ENCODE data around the gene TMEM187. TPM values are rescaled to one million over a fixed set of nuclear protein-coding genes. Genes with fewer than 3 reads are reported as not detected.

The TMEM187 gene
- polyA plus RNA-seq, 3 donors, result 5.8 to 6.1 (median 6.0) TPM

- no peak for DNase-seq (ENCODE audit: low read depth in 3 of 3, low spot score in 2 of 3)
Measured at GRCh38 chrX:153953342-153953830, 19.2 kb upstream of the TMEM187 start.

DNA sequence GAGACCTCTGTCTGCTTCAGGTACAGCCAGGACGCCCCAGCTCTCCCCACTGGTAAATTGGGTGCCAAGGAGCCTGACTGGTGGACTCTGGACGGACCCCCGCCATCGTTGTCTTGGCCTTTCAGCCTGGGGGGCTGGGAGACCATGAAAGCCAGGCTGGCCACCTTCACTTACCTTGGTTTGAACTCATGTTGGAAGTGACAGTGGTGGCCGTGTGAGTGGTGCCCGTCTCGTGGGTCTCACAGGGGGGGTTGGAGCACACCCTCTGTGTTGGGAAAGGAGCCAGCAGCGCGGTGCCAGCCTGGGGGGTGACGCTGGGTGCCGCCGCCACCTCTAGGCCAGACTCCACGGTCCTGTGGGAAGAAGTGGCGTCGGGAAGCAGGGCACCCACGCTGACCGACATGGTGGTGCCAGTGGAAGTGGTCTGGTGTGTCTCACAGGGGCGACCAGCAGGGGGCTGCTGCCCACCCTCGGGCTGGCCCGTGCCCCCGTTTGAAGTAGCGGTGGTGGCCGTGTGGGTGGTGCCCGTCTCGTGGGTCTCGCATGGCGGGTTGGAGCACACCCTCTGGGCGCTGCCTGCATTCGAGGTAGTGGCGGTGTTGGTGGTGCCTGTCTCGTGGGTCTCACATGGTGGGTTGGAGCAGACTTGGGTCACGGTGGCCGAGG is 18.5 kb upstream of the TMEM187 start:
- no peak for DNase-seq (ENCODE audit: low read depth in 3 of 3, low spot score in 2 of 3)

GRCh38 chrX:153954558-153955227 is 17.9 kb upstream of the TMEM187 start:
- no peak for DNase-seq (ENCODE audit: low read depth in 3 of 3, low spot score in 2 of 3)

DNA sequence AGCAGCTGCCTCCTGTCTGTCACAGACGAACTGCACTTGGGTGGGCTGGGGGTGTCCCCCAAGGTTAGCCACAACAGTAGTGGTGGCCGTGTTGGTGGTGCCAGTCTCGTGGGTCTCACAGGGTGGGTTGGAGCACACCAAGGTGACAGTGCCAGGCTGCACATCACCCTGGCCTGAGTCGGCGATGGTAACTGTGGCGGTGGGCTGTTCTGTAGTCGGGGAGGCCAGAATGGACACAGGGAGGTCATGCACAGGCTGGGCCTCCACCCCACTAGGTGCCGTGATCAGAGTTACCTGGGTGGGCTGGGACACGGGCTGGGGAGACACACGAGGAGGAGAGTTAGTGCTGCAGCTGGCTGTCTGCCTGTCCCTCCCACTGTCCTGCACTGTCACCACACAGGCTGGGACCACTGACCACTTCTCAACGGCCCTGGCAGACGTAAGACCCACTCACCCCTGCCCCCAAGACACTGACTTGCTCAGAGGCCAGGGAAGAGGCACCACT is 17.3 kb upstream of the TMEM187 start:
- no peak for DNase-seq (ENCODE audit: low read depth in 3 of 3, low spot score in 2 of 3)

GRCh38 chrX:153956044-153956907 is 16.3 kb upstream of the TMEM187 start:
- DNase-seq (ENCODE audit: low read depth in 3 of 3, low spot score in 2 of 3), result no peak

DNA sequence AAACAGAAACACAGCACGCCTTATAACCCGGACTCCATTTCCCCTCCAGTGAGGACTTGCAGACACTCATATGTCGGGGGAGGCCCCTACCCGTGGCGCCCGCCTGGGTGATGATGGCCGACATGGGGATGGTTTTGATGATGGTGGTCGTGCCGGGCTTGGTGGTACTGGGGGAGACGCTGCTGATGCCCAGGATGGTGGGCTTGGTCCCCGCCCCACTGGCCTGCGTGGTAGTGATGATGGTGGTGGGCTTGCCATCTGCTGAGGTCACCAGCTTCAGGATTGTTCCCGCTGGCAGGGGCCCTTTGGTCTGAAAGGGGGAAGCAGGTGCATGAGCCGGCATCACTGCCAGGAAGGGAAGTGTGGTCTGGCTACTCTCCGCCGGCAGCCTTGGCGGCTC is 15.3 kb upstream of the TMEM187 start:
- DNase-seq (ENCODE audit: low read depth in 3 of 3, low spot score in 2 of 3), result no peak

DNA sequence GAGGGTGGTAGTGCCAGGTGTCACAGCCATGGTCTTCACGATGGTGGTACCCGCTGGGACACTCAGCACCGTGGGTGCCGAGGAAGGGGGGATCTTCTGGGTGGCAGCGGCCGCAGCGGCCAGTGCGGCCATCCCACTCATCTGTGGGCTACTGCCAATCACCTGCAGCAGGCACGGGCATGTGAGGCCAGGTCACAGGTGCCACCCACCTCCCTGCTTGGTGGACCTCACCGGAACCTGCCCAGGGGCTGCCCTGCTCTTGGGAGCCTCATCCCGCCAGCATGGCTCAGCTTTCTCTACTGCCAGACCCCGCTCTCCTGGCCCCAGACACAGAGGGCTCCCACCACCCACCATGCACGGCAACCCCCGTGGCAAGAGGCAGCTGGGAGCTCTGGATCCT is 13.9 kb upstream of the TMEM187 start:
- no peak for DNase-seq (ENCODE audit: low read depth in 3 of 3, low spot score in 2 of 3)

DNA sequence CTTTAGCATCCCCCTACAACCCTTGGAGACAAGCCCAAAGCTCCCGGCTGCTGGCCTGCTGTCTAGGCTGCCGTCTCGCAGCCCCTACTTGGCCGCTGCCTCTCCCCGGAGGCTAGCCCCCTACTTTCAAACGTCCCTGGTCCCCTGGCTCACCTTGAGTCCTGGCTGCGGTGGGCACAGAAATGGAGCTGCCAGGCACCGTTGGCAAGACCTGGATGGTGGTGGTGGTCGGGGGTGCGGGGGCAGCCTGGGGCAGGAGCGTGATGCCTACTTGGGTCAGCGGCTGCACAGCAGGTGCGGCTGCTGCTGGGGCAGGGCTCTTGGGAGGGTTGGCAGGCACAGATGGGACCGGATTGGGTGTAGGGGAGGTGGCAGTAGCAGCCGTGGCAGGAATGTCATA is 12.9 kb upstream of the TMEM187 start:
- no peak for DNase-seq (ENCODE audit: low read depth in 3 of 3, low spot score in 2 of 3)

GRCh38 chrX:153960077-153960476 is 12.5 kb upstream of the TMEM187 start:
- DNase-seq (ENCODE audit: low read depth in 3 of 3, low spot score in 2 of 3), result no peak

DNA sequence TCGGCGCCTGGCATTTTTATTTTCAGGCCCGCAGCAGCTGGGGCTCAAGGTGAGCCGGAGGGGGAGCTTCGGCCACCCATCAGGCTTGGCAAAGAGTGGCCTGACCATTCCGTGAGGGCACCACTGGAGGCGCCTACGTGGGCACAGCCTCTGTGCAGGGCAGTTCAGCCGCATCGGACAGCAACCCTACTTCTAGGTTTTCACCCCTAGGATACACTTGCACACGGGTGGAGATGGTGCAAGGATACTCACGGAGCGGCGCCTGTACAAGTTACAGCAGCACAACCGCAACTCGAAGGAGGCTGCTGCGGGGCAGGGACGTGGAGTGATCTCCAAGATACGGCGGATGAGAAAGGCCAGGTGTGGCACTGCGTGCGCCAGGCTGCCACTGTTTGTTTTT is 11.8 kb upstream of the TMEM187 start:
- DNase-seq (ENCODE audit: low read depth in 3 of 3, low spot score in 2 of 3), result no peak

GRCh38 chrX:153961292-153961691 is 11.3 kb upstream of the TMEM187 start:
- no peak for DNase-seq (ENCODE audit: low read depth in 3 of 3, low spot score in 2 of 3)

DNA sequence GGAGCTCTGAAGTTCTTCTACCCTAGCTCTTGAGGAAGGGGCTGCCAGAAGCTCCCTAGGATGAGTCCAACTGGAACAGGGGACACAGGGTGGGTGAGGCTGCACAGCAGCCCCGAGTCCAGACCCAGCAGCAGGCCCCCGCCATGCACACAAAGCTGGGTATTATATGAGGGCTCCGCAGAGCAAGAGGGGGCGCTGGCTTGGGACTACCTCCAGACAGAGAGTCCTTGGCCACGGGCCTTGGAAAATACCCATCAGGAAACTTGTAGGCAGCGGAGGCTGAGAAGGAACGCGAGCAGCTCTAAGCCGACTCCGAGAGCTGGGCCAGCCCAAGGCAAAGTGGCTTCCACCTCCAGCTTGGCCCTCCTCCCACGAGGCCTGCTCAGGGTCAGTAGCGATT is 9.0 kb upstream of the TMEM187 start:
- DNase-seq (ENCODE audit: low read depth in 3 of 3, low spot score in 2 of 3), result no peak

DNA sequence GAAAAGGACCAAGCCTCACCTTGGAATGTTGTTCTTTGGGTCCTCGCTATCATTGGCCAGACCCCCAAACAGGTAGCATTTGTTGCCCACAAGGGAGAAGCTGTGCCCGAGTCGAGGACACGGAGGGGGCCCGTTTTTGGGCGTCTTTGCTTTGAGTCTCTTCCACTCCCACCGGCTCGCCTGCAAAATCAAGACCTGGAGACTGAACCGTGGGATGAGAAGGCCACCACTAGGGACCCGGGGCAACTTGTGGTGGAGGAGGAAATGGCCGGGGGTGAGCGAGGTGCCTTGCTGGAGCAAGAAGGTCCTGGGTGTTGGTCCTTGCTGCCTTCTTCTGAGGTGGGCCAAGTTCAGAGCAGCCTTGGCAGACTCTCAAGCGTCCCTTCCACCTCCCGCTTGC is 8.4 kb upstream of the TMEM187 start:
- no peak for DNase-seq (ENCODE audit: low read depth in 3 of 3, low spot score in 2 of 3)

GRCh38 chrX:153965406-153965805 is 7.1 kb upstream of the TMEM187 start:
- no peak for DNase-seq (ENCODE audit: low read depth in 3 of 3, low spot score in 2 of 3)

DNA sequence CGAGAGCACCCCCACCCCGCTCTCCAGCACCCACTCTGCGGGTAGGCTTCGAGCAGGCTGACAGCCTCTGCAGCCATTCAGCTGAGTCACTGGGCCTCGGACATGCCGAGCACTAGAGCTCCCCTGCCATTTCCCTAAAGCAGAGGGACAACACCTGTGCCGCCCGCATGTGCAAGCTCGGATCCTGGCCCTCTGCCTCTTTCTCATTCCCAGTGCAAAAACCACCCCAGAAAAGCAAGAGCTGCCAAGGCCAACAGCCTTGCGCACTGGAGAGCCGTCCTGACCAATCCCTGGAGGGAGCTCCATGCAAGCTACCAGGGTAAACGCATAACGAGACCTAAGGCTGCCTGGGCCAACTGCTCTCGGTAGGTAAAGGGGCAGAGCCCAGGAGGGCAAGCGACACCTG is 6.3 kb upstream of the TMEM187 start:
- no peak for DNase-seq (ENCODE audit: low read depth in 3 of 3, low spot score in 2 of 3)

GRCh38 chrX:153966841-153967535 is 5.6 kb upstream of the TMEM187 start:
- DNase-seq (ENCODE audit: low read depth in 3 of 3, low spot score in 2 of 3), result no peak

DNA sequence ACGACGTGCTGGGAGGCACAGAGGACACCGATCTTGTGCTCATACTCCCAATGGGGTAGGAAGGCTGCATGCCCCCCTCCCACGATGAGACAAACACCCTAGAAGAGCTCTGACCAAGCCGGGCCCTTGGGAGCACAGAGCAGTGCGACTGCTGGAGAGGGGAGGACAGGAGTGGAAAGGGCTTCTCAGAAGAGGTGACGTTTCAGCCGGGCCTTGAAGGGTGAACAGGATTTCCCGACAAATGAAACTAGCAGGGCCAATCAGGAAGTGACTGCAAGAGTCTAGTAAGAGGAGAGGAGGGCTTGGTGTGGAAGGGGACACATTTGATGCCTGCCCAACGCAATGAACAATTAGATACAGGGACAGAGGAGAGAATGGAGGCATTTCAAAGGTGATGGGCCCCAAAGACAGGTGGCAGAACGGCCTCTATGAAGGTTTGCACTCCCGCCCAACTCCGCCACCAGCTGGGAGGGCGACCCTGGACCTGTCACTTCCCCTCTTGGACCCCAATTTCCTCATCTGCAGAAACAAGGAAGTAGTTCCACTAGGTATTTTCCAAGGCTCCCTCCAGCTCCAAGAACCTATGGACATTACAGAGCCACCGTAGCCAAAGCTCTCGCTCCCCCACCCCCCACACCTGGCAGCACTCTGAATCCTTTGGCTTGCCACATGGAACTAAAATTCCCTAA is 4.9 kb upstream of the TMEM187 start:
- no peak for DNase-seq (ENCODE audit: low read depth in 3 of 3, low spot score in 2 of 3)

GRCh38 chrX:153968255-153968654 is 4.3 kb upstream of the TMEM187 start:
- DNase-seq (ENCODE audit: low read depth in 3 of 3, low spot score in 2 of 3), result no peak

DNA sequence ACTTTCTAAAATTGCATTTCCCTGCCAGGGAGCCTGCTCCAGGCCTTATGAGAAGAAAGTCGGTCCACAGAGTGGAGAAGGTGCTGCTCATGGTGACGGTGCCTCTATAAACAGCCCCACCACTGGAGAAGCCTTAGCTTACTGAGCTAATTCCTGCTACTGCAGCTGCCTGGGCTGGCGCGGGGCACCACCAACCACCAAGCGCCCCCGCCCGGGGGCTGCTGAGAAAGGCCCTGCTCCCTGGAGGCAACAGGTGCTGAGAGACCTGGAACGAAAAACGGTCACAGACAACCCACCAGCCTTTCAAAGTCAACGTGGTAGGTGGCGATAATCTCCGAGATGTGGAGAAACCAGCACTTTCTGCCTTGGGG is 3.8 kb upstream of the TMEM187 start:
- no peak for DNase-seq (ENCODE audit: low read depth in 3 of 3, low spot score in 2 of 3)
